ACHN (cell line): ENCODE results near the gene CHMP1A.

Source experiments
- DNase-seq: peaks from one replicate; pipeline ENCODE4 v3.0.0-alpha.2; 2015
- in situ Hi-C: cut with HindIII; loops from 2 replicates; pipeline ENCODE4 v1.10.0; 2017; ENCODE audit warnings: low sequenced_read_pairs, low pct_ligation_motif_present, low pct_unique_long_range_greater_than_20kb

Gene CHMP1A

GRCh38 chr16:89615176-89615575 is 42.3 kb downstream of the CHMP1A start:
- DNase-seq = no peak
- in situ Hi-C loops = no loop called here

DNA sequence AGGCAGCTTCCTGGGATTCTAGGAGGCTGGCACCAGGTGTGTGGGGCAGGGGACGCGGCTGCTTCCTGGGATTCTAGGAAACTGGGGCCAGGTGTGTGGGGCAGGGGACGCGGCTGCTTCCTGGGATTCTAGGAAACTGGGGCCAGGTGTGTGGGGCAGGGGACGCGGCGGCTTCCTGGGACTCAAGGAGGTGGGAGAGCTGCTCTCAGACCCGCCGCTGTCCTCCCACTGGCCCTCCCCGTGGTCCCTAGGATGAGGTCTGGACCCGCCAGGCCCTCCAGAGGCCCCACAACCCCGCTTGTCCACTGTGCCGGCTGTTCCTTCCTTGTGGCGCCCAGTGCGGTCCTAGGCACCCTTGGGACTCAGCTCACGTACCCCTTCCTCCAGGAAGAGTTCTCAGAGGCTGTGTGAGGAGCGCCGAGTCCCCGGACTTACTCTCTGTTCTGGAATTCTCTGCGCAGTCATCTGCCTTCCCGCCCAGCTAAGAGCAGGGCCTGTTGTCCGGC is 43.5 kb downstream of the CHMP1A start:
- in situ Hi-C loops = no loop called here

DNA sequence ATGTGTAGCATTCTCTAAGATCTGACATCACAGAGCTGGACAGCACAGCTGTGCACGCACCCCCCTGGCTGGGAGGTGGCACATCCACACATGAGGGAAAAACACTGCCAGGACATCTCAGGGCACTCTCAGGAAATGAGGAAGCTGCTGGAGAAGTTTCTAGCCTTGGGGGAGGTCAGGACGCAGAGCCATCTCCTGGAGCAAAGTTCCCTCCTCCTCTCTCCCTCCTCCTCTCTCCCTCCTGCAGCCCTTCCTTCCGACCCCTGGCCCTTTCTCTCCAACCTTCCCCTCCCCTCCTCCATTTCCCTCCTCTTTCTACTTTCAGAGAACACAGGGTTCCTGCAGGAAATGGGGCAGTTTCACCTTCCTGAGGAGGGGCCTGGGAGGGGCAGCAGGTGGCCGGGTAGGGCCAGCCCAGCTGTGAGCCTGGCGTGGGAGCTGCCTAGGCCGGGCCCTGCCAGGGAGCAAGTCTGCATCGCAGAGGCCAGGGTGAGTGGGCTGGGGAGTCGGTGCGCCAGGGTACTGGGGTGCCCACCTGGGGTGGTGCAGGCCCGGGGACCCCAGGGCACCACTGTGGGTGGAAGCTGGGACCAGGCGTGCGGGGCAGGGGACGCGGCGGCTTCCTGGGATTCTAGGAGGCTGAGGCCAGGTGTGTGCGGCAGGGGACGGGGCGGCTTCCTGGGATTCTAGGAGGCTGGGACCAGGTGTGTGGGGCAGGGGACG is 44.1 kb downstream of the CHMP1A start, which contains the start of gene DPEP1:
Gene DPEP1 (plus strand): TSS at position 412 of the 723 bp plus-strand sequence. CDS start 16,769 bp downstream, outside the sequence.
- in situ Hi-C loops = no loop called here
- no peak for DNase-seq

More for the DNA sequence above, 43.5 kb downstream of the CHMP1A start:
- DNase-seq = no peak

GRCh38 chr16:89612415-89613166 is 44.9 kb downstream of the CHMP1A start:
- in situ Hi-C loops = no loop called here
- no peak for DNase-seq

- in situ Hi-C loops = no loop called here
- DNase-seq = no peak
These were observed 47.4 kb downstream of the CHMP1A start for GRCh38 chr16:89610108-89610453.

- in situ Hi-C loops = no loop called here
- DNase-seq = no peak
These were observed 49.4 kb downstream of the CHMP1A start for GRCh38 chr16:89607937-89608740.

DNA sequence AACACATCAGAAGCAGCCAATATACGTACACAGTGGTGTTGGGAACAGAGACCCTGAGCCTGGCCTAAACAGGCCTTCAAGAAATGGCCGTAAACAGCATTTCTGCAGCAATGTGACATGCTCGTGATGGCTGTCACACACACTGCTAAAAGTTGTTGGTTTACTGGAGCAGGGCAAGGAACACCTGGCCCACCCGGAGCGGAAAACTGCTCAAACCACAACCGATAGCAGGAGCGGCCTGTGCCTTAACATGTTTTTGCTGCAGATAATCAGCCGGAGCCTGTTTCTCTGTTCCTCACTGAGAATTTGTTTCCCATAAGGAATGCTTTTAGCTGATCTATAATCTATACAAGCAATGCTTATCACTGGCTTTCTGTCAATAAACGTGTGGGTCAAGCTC is 50.1 kb downstream of the CHMP1A start:
- in situ Hi-C loops = no loop called here
- DNase-seq = no peak

DNA sequence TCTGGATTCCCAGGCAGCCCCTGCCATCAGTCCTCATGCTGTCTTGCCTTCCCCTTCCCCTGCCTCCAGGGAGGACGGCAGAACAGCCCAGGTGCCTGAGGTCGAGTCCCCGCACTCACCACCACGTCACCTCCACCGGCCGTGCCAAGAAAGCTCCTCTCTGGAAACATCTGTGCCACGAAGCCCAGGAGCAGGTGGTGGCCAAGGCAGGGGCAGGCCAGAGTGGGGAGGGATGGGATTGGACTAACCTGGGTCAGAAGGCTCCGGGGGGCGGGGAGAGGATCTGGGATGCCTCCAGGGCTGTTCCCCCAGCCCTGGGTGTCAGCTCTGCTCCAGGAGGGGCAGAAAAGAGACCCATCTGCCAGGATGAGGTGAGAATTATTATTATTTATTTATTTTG is 51.5 kb downstream of the CHMP1A start:
- DNase-seq = no peak
- in situ Hi-C loops = no loop called here

DNA sequence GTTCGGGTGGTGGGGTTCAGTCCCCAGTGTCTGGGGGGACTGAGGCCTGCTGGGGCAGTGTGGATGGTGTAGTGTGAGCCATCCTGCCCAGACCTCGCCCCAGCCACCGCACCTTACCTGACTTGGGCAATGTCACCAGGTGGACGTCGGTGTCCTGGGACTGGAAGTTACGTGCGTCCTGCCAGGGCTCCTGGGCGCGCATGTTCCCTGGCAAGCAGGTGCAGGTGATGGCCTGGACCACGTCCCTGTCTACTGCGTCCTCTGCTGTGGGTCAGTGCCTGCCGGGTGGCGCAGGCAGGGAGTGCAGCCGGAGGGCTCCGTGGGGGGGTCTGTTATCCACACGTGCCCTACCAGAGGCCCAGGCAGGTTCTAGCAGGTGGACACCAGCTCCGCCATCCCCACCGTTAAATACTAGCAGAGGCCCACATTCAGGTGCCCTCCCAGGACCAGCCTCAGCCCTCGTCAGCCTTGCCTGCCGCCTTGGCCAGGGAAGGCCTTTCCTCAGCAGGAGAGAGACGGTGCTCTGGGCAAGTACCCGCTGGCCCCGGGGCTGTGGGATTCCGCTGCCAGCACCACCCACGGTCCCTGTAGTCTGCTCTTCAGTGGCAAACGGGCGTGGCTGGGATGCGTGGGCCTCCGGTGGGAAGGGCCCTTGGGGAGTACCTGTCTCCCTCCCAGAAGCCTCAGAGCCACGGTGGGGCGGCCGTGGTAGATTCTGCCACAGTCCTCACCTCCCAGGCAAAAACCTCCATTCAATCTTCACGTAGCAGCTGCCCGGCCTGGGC is 52.1 kb downstream of the CHMP1A start:
- DNase-seq = no peak
- in situ Hi-C loops = no loop called here

- no peak for DNase-seq
- in situ Hi-C loops = no loop called here
These were observed 52.7 kb downstream of the CHMP1A start for GRCh38 chr16:89604764-89605163.

DNA sequence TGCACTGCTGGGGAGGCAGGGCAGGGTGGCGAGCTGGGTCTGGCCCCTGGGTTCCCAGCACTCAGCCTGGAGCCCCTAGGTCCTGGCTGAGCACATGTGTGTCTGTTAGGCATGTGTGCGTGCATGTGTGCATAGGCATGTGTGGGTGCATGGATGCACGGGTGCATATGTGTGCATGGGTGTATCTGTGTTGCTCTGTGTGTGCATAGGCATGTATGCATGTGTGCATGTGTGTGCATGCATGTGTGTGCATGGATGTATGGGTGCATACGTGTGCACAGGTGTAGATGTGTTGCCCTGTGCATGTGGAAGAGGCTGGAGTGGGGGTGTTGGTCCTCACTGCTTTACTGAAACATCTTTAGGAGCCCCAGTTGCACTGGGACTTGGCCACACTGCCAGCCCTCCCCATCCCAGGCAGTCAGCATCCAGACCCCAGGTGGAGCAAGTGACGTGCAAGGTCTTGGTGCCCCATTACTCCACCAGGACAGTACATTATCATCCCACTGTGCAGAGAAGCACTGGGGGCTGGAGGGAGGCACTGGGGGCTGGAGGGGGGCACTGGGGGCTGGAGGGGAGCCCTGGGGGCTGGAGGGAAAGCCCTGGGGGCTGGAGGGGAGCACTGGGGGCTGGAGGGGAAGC is 54.4 kb downstream of the CHMP1A start:
- no peak for DNase-seq
- in situ Hi-C loops = no loop called here

DNA sequence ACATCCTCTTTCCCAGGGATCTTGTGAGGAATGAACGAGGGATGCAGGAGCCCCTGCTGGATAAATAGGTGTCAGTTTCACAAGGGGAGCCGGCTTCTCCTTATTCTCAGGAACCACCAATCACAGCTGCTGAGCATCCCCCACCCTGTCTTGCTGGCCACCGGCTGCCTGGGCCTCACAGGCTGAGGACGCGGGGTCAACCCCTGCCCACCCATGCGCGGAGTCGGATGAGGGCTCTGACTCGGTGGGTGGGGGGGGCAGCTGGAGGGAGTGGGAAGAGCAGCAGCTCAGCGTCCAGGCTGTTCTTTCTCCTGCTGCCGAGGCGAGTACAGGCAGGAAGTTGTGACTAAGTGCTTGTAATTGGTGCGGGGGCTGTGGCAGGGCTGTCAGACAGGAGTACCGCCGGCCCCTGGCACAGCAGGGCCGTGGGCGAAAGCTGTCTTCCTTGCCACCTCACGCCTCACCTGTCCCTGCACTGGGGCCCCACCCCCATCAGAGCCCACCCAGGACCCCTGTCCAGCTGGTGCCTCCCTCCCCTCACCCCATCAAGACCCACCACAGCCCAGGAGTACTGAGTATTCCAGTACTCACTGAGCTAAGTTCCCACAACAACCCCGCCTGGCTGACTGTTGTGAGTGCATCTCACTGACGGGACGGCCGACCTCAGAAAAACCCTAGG is 55.1 kb downstream of the CHMP1A start:
- in situ Hi-C loops = no loop called here

GRCh38 chr16:89601906-89602272 is 55.6 kb downstream of the CHMP1A start:
- in situ Hi-C loops = no loop called here

More for the DNA sequence above, 55.1 kb downstream of the CHMP1A start:
- DNase-seq = peak; percentile 87

GRCh38 chr16:89600956-89601355 is 56.6 kb downstream of the CHMP1A start:
- no peak for DNase-seq
- in situ Hi-C loops = no loop called here

More at GRCh38 chr16:89601906-89602272, 55.6 kb downstream of the CHMP1A start:
- no peak for DNase-seq

GRCh38 chr16:89600427-89600826 is 57.1 kb downstream of the CHMP1A start:
- DNase-seq = no peak
- in situ Hi-C loops = no loop called here

DNA sequence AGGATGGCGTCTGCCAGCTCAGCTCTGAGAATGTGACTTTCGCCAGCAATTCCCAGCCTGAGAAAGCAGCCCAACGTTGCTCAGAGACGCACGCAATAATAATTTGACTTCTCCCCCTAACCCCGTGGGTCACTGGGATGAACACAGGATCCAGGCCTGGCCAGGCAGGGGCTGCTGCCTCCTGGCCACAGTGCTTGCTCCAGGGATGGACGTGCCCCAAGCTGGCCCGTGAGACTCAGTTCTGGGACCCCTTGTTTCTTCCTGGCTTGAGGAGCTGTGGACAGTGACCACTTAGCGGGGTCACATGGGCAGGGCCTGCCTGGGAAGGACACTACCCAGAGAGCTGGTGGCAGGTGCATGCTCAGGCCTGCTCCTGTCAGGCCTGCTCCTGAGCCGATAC is 57.6 kb downstream of the CHMP1A start:
- in situ Hi-C loops = no loop called here
- DNase-seq = no peak

DNA sequence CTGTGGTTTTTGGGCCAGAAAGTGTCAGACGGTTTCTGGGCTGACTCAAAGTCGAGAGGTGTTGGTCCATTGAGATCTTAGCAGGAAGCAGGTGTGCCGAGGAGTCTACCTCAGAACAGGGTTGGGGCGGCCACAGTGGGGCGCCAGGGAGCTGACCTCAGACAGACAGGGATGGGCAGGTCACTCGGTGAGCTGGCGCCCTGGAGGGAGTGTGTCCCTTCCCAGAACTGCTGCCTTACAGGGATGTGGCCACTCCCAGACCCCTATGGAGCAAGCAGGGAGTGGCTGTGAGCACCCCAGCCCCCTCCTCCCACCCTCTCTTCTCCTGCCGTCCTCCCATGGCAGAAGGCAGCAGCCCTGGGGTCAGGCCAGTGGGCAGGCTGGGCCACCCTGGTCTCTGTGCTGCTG is 58.1 kb downstream of the CHMP1A start:
- in situ Hi-C loops = no loop called here
- peak; percentile 74 for DNase-seq
